ENCODE measurements around the gene ZFP92. TPM values are rescaled to one million over a fixed set of nuclear protein-coding genes. Genes with fewer than 3 reads are reported as not detected.

The ZFP92 gene
- total and polyA plus RNA-seq, 8 donors, result 0.98 to 2.9 (median 1.2) TPM

GRCh38 chrX:153366878-153367538 lies 44.3 kb upstream of the ZFP92 start:
- DNase-seq (no peak), ATAC-seq (no peak)
- H3K27me3 ChIP-seq, result peaks cover 0 to 6% of the 10 kb centered on the region in 2 donors

GRCh38 chrX:153370293-153371055 lies 40.8 kb upstream of the ZFP92 start:
- Histone ChIP-seq H3K36me3 (no peaks in the 10 kb centered on the region), H3K9me3 (no peaks in the 10 kb centered on the region), H3K4me3 (no peak overlapping the region), H3K27me3 (peaks cover 0 to under 1% of the 10 kb centered on the region in 2 donors), H3K27ac (no peak overlapping the region), H3K4me1 (no peaks in the 10 kb centered on the region)
- no peak for TF ChIP-seq CTCF (IDR thresholded peaks at IDR 0.05)
- DNase-seq (no peak), ATAC-seq (no peak)
- intact Hi-C loops (cut with DNase I), result no loop called here

More at GRCh38 chrX:153366878-153367538, 44.3 kb upstream of the ZFP92 start:
- H3K27ac ChIP-seq, result no peak overlapping the region
- H3K36me3 ChIP-seq, result no peaks in the 10 kb centered on the region
- no peak overlapping the region for H3K4me3 ChIP-seq
- H3K9me3 ChIP-seq, result no peaks in the 10 kb centered on the region
- no peak for TF ChIP-seq CTCF (IDR thresholded peaks at IDR 0.05)
- intact Hi-C loops (cut with DNase I), result no loop called here
- no peaks in the 10 kb centered on the region for H3K4me1 ChIP-seq

GRCh38 chrX:153371256-153371655 lies 40.0 kb upstream of the ZFP92 start:
- no peaks in the 10 kb centered on the region for H3K9me3 ChIP-seq
- no peak overlapping the region for H3K4me3 ChIP-seq
- no peaks in the 10 kb centered on the region for H3K4me1 ChIP-seq
- no peaks in the 10 kb centered on the region for H3K36me3 ChIP-seq
- no peak overlapping the region for H3K27ac ChIP-seq
- H3K27me3 ChIP-seq, result no peaks in the 10 kb centered on the region
- no peak for TF ChIP-seq CTCF (IDR thresholded peaks at IDR 0.05)
- intact Hi-C loops (cut with DNase I), result no loop called here
- ATAC-seq (no peak), DNase-seq (no peak)

- no peak for ATAC-seq
- no peaks in the 10 kb centered on the region for H3K4me1 ChIP-seq
- no peak overlapping the region for H3K27ac ChIP-seq
- intact Hi-C loops (cut with DNase I), result no loop called here
- H3K4me3 ChIP-seq, result no peak overlapping the region
- no peaks in the 10 kb centered on the region for H3K9me3 ChIP-seq
- H3K27me3 ChIP-seq, result no peaks in the 10 kb centered on the region
- no peak for TF ChIP-seq CTCF (IDR thresholded peaks at IDR 0.05)
- H3K36me3 ChIP-seq, result no peaks in the 10 kb centered on the region
- no peak for DNase-seq
Measured at GRCh38 chrX:153372949-153373348, 38.3 kb upstream of the ZFP92 start.

- Histone ChIP-seq H3K4me1 (no peaks in the 10 kb centered on the region), H3K4me3 (no peak overlapping the region), H3K27ac (no peak overlapping the region), H3K27me3 (no peaks in the 10 kb centered on the region), H3K9me3 (no peaks in the 10 kb centered on the region), H3K36me3 (no peaks in the 10 kb centered on the region)
- intact Hi-C loops (cut with DNase I), result no loop called here
- no peak for ATAC-seq
- no peak for DNase-seq
- TF ChIP-seq CTCF (IDR thresholded peaks at IDR 0.05), result no peak
Measured at GRCh38 chrX:153374426-153374825, 36.8 kb upstream of the ZFP92 start.
